ENCODE results near the gene MFSD12.
"Not testable (repeated sequence)": the region's sequence is repeated elsewhere in the genome, so short reads cannot be mapped to it uniquely, and the experiment has no call there.

The MFSD12 gene

DNA sequence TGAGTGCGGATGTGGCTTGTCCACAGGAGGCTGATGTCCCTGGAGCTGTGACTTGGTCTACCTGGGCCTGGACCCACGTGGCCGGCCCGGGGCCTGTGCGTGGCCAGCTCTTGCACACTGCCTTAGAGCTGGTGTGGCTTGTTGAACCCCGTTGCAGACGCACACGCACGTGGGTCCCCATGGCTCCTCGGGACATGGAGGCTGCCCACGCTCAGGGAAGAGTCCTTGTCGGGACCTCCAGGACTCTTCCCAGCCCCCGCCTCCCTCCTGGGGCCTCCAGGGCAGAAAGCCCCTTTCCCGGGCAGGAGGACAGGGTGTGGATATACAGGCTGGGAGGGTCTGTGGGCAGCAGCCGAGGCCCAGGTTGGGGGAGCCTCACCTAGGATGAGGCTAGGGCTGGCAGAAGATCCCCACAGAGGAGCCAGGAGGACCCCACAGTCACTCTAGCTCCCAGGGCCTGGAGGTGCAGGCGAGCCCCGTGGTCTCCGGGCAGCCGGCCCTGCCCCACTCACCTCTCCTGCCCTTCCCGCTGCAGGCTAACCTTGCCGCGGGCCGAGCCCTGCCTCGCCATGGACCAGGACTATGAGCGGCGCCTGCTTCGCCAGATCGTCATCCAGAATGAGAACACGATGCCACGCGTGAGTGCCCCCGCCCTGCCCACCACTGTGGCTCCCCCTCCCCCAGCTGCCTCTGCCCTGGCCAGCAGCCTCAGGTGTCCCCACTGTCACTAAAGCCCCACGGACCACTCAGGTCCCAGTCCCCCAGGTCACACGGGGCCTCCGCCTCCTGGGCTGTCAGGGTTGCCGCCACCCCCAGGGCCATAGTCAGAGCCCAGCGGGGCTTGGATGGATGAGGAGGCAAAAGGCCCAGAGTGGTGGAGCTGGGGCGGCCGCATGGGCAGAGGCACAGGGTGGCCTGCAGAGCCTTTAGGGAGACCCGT, 34.7 kb downstream of the MFSD12 start:
- no peak for DNase-seq (ENCODE audit: low read depth in 2 of 2)

DNA sequence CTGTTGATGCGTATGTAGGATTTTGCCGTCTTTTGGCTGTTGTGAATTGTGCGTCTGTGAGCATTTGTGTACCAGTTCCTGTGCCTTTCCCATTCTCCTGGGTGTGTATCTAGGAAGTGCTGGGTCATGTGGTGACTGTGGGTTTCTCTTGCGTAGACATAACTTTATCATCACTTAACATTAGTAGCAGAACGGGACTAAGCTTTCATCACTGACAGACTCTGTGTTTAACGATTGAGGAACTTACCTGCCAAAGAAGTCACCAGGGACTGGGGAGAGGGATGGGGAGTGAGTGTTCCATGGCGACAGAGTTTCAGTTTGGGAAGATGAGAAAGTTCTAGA, 36.3 kb downstream of the MFSD12 start:
- DNase-seq (ENCODE audit: low read depth in 2 of 2) = no peak

DNA sequence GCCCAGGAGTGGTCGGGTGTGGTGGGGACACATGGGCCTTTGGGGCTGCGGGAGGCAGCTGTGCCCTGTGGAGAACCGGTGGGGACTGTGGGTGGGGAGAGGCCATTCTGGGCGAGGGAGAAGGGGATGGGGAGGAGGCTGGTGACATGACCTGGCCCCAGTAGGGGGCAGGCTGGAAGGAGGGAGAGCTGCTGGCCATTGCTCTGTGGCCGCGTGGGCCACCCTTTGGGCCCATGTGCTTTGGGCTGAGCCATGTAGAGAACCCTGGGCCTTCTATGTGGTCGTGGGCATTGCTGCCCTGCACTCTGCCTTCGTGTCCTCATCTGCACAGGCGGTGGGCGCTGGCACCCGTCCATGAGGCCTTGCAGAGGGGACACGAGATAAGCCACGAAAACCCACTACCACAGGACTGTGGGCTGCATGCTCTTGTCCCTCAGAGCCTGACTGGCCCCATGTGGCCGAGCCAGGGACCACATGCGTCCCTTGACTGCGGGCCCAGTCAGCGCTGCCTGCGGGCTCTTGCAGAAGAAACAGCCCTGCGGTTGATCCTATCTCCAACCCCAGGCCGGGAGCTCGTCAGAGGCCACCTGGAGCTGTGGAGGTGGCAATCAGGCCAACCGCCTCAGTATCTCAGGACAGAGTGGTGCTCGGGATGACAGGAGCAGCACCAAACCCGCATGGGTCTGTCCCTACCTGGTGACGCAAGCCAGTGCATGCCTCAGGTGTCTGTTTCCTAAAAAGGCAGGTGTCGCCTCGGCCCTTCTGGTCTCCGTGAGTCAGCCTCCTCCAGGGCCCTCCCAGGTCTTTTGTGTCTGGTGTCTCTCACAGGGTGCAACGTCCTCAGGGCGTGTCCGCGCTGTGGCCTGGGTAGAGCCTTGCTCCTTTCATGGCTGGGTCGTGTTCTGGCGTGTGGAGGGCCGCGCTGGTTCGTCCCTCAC, 37.0 kb downstream of the MFSD12 start:
- no peak for DNase-seq (ENCODE audit: low read depth in 2 of 2)

DNA sequence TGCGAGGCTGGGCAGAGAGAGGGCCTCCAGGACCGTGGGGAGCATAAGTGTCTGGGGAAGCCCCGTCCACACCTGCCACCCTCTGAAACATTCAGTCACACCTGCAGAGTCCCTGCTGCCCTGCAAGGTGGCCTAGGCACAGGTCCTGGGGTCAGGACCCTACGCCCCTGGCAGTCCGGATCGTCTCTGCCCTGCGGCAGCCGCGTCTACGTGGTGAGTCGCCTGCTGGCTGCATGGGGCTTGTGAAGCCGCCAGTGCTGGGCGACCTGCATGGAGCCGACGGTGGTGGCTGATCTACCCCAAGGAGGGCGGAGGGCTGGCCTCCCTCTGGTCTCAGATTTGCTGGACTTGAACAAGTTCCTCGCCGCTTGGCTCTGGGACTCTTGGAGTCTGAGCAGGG, 38.3 kb downstream of the MFSD12 start:
- no peak for DNase-seq (ENCODE audit: low read depth in 2 of 2)

DNA sequence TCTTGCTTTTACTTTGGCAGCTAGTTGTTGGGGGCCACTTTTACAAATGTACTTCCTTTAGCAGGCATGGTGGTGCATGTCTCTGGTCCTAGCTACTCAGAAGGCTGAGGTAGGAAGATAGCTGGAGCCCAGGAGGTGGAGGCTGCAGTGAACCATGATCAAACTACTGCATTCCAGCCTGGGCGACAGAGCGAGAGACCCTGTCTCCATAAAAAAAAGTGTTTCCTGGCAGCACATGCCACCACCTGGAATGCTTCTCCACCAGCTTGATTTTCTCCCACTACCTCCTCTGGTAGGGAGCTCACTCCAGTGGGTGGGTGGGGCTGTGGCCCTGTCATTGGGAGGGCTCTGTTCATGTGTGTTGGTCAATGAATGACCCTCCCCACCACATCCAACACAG, 38.7 kb downstream of the MFSD12 start:
- no peak for DNase-seq (ENCODE audit: low read depth in 2 of 2)

DNA sequence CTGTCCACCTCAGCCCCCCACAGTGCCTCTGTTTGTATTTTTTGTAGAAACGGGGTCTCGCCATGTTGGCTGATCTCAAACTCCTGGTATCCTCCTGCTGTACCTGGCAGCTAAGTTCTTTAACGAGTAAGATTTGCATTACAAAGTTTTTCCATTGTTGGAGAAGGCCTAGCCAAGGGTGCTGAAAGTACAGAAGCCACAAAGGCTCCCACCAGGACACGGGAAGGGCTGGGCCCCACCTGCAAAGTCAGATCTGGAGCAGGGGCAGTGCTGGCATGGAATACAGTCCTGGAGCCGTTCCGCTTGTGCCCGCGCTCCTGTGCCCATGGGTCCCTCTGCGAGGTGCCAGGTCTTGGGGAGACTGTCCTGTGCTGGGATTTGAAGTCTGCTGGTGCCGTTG, 39.1 kb downstream of the MFSD12 start:
- DNase-seq (ENCODE audit: low read depth in 2 of 2) = no peak

DNA sequence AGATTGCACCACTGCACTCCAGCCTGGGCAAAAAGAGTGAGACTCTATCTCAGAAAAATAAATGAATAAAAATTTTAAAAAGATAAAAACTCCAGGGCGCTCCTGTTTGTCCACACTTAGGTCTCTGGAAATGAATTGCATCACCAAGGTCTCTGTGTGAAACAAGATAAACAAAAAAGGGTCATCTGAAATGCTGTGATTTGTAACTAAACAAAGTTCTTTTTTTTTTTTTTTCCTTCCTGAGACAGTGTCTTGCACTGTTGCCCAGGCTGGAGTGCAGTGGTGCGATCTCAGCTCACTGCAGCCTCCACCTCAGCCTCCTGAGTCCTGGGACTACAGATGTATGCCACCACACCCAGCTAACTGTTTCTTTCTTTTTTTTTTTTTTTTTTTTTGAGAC, 39.7 kb downstream of the MFSD12 start:
- no peak for DNase-seq (ENCODE audit: low read depth in 2 of 2)

DNA sequence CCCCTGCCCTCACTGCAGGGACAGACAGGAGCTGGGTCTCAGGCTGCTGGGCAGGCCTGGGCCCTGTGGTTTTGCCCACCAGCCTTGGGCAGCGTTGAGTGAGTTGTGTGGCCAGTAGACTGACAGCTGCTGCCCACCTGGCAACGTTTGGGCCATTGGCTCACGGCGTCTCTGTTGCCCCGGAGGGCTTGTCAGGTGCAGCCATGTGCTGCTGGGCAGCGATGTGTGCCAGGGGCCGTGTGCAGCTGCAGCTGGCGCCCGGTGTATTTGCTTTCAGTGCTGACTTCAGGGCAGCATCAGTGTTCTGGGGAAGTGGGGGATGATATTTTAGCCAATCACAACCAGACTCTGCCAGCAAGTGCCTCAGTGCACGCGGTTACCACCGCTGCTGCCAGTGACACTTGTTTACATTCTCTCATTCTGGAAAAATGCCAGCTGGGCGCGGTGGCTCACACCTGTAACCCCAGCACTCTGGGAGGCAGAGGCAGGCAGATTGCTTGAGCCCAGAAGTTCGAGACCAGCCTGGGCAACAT, 40.6 kb downstream of the MFSD12 start:
- DNase-seq (ENCODE audit: low read depth in 2 of 2) = no peak

DNA sequence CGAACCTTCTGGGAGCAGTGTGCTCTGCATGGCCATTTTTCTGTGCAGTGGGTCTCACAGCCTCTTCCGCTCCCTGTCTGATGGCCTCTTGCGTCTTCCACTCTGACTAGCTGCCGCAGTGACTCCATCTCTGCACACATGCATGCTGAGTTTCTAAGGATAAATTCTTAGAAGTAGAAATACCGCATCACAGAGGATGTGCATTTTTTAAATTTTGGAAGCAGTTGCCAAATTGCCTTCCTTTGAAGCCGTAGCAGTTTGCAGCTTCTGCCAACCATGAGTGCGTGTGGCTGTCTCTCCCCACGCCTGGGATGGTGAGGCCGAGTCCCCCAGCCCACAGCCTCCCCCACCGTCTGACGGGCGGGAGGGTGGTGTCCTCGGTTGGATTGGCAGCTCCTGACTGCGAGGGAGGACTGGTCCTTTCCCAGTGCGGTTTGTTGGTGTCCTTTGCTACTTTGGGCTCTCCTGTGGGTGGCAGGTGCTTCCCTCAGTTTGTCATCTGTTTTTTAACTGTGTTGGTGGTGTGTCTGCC, 41.4 kb downstream of the MFSD12 start:
- no peak for DNase-seq (ENCODE audit: low read depth in 2 of 2)

DNA sequence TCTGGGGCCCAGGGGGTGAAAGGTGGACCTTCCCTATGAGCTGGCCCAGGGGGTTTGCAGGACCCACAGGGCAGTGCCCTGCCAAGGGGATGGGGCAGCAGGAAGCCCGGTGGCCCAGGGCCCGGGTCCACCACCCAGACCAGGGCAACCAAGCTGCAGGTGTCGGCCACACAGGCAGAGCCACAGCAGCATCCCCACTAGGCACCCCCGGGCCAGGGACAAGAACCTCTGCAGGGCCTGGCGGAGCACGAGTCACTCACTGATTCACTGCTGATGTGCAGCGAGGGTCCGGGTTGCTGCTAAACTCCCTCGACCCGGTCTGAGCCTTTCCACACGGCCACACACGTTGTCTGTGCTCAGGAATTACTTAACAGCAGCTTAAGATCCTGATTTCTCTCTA, 42.5 kb downstream of the MFSD12 start:
- no peak for DNase-seq (ENCODE audit: low read depth in 2 of 2)

DNA sequence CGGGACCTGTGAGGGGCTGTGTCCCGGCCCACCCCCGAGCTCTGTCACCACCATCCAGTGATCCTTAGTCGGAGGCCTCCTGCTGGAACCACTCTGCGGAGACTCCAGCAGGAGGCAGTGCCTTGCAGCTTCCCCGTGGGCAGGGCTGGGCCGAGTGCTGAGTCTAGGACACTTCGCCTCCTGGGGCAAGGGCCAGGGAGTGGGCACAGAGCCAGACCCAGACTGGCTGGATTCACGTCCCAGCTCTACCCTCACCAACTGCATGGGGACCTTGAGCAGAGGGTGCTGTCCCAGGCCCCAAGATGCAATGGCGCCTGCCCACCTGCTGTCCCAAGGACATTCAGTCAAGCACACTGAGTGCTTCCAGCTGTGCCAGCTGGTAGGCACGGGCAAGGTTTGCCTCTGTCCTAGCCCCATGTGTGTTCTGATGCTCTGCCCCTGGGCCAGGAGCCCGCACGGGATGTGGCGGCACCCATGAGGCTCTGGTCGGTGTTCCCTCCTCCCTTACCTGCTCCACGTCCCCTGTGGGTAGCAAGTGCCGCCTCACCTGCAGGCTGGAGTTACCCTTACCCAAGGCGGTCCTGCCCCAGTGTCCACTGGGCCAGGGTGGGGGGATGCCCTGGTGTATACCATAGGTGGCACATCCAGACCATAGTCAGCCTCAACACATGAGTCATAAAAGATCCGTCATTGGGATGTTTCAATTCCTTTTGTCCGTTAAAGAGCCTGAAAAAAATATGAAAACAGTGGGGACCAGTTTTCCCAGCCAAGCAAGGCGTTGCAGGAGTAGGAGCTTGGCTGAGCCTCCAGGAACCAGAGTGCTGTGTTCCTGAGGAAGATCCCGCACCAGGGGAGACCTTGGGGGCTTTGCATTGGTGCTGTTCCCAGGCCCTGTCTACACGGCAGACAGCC, 43.9 kb downstream of the MFSD12 start:
- no peak for DNase-seq (ENCODE audit: low read depth in 2 of 2)

DNA sequence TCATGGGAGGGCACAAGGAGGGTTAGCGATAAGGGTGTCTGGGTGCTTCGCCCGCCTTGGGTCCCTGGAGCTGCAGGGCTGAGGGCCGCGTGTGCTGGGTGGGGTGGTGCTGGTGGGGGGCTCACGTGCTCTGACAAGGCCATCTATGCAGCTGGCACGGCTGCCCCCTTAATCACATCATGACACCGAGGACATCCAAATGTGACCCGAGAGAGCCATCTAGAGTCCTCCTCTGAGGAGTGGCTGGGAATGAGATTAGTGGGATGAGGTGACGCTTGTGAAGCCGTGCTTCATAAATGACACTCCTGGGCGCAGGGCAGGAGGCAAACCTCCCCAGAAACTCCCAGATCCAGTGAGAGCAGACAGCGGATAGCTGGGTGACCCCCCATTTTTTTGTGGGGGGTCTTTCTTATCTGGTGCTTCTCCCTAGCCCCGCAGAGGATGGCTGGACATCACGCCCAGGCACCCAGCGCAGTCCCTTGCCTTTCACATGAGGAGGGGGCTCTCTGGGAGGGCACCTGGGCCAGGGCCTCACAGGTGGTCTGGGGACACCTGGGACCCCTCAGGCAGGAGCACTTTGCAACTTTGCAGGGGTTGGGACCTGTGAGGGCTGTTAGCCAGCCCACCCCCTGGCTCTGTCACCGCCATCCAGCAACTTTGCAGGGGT, 44.7 kb downstream of the MFSD12 start:
- no peak for DNase-seq (ENCODE audit: low read depth in 2 of 2)

DNA sequence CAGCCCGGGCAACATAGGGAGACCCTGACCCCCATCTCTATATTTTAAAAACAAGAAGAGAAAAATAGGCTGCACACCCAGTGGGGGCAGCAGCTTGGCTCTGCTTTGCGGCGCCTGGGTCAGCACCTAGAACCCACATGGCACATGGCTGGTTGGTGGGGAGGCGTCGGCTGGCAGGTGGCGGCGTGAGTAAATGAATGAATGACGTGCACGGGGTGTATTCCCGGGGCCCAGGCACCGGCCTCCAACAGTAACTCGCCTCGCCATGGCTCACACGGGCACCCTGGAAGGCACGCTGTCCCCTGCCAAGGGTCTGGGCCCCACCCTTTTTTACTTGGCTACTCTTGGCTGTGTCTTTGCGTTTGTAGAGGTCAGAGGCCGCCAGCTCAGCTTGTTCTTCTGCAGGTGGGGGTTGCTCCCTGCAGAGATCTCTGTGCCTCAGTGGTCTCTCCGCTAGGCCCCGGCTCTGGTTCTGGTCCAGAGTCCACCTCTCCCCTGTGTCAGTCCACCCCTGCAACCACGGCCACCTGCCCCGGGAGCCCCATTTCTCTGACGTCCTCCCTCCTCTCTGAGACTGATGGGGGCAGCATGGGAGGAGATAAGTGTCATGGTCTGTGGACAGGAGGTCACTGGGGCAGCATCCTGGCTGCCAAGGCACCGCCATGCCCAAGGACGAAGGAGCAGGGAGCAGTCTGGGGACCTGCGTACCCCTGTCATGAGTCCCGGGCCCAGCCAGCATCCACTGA, 45.7 kb downstream of the MFSD12 start:
- DNase-seq (ENCODE audit: low read depth in 2 of 2) = no peak

DNA sequence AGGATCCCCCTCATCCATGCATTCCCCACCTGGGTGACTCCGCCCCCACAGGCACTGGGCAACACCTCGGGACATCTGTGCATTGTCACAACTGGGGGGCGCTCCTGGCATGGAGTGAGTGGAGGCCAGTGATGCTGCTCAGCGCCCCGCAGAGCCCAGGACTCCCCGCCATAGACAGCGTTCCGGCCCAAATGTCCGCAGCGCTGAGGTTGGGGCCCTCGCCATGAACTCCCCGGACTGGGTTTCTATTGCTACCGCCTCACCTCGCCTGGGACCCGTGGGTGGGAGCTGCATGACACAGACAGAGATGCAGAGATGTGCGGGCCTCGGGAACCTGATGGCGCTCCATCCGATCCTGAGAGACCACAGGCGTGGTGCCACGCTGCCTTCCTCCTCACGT, 46.7 kb downstream of the MFSD12 start:
- no peak for DNase-seq (ENCODE audit: low read depth in 2 of 2)

DNA sequence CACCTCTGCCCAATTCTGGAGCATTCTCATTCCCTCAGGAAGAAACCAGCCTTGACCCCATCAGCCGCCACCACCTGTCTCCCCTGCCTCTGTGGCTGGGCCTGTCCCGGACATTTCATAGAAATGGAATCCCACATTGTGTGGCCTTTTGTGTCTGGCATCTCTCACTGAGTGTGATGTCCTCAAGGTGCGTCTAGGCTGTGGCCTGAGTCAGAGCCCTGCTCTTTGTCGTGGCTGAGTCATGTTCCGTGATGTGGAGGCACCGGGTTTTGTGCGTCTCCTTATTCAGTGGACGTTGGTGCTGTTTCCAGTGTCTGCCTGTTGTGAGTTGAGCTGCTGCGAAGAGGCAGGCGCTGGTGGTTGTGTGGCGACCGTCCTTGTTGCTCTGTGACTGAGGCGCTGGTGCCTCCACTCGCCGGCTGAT, 47.8 kb downstream of the MFSD12 start:
- no peak for DNase-seq (ENCODE audit: low read depth in 2 of 2)

DNA sequence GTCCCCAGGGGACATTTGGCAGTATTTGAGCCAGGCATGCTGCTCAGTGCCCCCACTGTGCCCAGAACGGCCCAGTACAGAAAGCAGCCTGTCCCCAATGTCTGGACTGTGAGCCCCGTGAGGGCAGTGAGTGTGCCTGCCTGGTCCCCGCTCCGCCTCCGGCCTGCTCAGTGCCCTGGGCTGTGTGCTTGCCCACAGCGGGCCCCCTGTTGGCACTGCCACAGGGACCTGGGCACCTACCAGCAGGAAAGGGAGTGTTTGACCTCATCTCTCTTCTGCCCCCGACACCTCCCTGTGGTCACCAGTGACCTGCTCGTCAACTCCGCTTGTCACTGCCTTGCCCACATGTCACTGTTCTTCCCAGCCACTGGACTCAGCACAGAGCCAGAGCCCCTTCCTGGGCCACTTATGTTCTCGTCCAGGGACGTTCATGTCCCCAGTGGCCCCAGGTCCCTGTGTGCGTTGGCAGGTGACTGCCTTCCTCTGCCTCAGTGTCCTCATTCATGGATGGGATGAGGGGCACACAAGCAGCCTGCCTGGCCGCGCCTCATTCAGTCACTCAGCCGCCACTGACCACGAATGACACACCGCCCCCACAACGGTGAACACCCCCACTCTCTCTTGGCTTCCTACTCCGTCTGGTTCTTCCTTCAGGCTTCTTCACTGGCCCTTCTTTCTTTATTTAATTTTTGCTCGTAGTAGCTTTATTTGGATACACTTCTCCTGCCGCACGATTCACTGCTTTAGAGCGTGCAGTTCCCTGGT, 48.4 kb downstream of the MFSD12 start:
- DNase-seq (ENCODE audit: low read depth in 2 of 2) = no peak

DNA sequence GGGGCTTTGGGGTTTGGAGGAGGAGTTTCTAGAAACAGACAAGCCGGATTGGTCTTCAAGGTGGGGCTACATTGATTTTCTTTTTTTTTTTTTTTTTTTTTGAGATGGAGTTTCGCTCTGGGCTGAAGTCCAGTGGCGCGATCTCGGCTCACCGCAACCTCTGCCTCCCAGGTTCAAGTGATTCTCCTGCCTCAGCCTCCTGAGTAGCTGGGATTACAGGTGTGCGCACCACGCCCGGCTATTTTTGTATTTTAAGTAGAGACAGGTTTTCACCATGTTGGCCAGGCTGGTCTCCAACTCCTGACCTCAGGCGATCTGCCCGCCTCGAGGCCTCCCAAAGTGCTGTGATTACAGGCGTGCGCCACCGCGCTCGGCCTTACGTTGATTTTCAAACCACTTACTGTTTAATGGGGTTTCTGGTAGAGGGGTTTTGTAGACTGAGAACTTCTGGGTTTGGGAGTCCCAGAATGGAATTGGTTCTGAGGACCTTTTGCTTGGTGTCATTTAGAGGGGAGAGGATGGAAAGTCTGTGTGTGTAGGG, 49.2 kb downstream of the MFSD12 start:
- DNase-seq (ENCODE audit: low read depth in 2 of 2) = not testable (repeated sequence)

DNA sequence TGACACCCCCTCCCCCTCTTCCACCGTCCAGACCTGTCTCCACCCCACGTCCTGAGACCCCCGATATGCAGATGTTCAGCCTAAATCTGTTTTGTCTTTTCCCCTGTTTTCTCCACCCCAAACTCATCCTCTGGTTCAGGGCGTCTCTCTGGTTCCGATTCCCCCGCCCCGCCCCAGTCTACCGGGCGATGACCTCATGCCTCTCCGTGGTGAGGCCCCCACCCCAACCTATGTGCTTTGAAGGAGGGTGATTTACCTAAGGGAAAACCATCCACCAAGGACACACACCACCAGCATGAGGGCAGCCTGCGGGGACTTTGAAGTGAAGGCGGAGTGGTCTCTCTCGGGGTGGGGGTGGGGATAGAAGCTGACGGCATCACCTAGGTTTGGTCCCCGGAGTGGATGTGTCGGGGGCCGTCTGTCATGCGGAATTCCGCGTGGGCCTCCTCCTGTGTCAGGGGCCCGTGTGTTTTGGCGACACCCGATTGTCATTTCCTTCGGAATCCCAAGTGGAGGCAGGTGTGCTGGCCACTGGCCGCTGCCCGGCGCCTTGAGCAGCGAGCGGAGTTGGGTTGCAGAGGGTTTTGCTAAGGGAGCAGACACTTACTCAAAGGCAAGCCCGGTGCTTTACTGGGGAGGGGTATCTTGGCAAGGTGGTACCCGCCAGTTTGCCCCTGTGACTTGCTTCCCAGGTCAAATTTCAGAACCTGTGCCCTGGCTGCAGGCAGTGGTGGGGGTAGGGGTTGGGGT, 49.8 kb downstream of the MFSD12 start:
- DNase-seq (ENCODE audit: low read depth in 2 of 2) = peak in 1 of 2 donors; percentile 34
